SHP77 treated with DMSO at 0.1 percent for 48 hours (cell line): ENCODE results near the gene FBLN7.
"Not testable (repeated sequence)": the region's sequence is repeated elsewhere in the genome, so short reads cannot be mapped to it uniquely, and the experiment has no call there.

Experiments used
- DNase-seq: peaks from one replicate; lab custom pipeline; 2025; lab: John Stamatoyannopoulos, UW

The FBLN7 gene

GRCh38 chr2:112184121-112184520 is 45.9 kb downstream of the FBLN7 start:
- no peak for DNase-seq

GRCh38 chr2:112185131-112185530 is 46.9 kb downstream of the FBLN7 start:
- no peak for DNase-seq

- DNase-seq, result no peak
Observed at GRCh38 chr2:112187046-112187715, 49.0 kb downstream of the FBLN7 start.

GRCh38 chr2:112187805-112188596 is 49.8 kb downstream of the FBLN7 start:
- no peak for DNase-seq

- DNase-seq, result no peak
Observed at GRCh38 chr2:112189001-112189556, 50.9 kb downstream of the FBLN7 start.

- no peak for DNase-seq
Observed at GRCh38 chr2:112194028-112194427, 55.8 kb downstream of the FBLN7 start.

- no peak for DNase-seq
Observed at GRCh38 chr2:112194482-112194881, 56.3 kb downstream of the FBLN7 start.

- no peak for DNase-seq
Observed at GRCh38 chr2:112195167-112195766, 57.1 kb downstream of the FBLN7 start.

GRCh38 chr2:112195950-112196349 is 57.8 kb downstream of the FBLN7 start:
- DNase-seq, result no peak

- DNase-seq, result no peak
Observed at GRCh38 chr2:112197868-112198267, 59.7 kb downstream of the FBLN7 start.

GRCh38 chr2:112198780-112199179 is 60.6 kb downstream of the FBLN7 start:
- DNase-seq, result no peak

GRCh38 chr2:112199188-112199587 is 61.0 kb downstream of the FBLN7 start:
- DNase-seq, result no peak

GRCh38 chr2:112201696-112202430 is 63.7 kb downstream of the FBLN7 start:
- DNase-seq, result no peak

GRCh38 chr2:112204411-112204810 is 66.2 kb downstream of the FBLN7 start:
- DNase-seq, result no peak

- not testable (repeated sequence) for DNase-seq
Observed at GRCh38 chr2:112207905-112208304, 69.7 kb downstream of the FBLN7 start.

- no peak for DNase-seq
Observed at GRCh38 chr2:112216167-112216566, 78.0 kb downstream of the FBLN7 start.

- DNase-seq, result no peak
Observed at GRCh38 chr2:112217854-112218253, 79.7 kb downstream of the FBLN7 start.

GRCh38 chr2:112220186-112220585 is 82.0 kb downstream of the FBLN7 start:
- no peak for DNase-seq

GRCh38 chr2:112220831-112221230 is 82.6 kb downstream of the FBLN7 start:
- no peak for DNase-seq

GRCh38 chr2:112229348-112229747 is 91.2 kb downstream of the FBLN7 start:
- no peak for DNase-seq

GRCh38 chr2:112230371-112230770 is 92.2 kb downstream of the FBLN7 start:
- DNase-seq, result no peak
